COR-L47 (cell line): ENCODE data around the gene NR3C2.
"Not testable (repeated sequence)": the region's sequence is repeated elsewhere in the genome, so short reads cannot be mapped to it uniquely, and the experiment has no call there.

Experiments used
- DNase-seq: peaks from one replicate; lab custom pipeline; 2025; lab: John Stamatoyannopoulos, UW

Gene NR3C2

DNA sequence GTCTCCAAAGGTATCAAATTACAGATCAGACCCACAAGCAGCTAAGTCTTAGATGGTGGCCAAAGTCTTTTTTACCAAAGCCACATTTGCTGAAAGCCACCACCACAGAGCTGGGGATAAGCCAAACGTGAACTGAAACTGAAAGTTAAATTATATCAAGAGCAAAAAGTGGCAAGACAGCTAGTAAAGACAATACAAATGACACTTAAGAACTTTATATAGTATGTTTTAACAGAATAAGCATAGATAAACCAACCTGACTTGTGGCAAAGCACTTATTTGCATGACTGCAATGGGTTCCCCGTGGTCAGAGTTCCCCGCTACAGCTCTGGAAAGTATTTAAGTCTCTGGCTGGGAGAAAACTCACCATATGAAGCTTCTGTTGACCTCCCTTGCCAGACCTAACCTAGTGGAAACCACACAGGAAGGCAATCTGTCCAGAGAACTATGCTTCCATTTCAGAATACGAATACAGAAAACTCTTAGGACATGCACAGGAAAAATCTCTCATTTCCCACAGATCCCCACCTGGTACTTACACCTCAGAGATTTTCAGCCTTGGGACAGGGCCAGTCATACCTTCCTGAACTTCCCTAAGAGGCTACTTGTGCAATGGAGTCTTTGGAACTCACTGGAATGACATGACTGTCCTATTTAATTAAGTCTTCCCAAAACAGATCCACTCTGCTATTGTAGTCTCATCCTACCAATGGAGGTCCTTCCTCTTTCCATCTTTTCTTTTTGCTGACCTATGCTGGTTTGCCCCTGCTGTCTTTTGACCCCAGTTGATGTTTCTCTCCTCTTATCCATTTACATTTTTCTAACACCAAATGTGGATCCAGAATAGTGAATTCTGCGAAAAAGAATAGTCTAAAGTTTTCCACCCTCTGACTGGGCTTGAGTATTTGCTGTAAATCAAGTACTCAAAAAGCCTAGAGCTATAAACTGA lies 225.1 kb downstream of the NR3C2 start:
- DNase-seq, result no peak

DNA sequence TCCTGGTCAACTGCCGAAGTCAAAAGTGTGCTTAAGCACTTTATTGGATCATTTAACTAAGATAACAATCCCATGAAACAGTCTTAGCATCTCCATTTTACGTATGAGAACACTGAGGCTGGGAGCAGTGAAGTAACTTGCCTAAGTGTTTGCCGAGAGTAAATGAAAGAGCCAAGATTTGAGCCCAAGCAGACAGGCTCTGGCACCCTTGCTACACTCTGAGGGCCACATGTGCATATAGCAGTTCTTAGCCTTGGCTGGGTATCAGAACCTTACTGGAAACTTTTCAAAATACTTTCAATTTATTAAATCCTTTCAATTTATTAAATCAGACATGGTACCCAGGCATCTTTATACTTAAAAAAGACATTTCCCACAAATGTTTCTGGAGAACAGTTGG lies 225.9 kb downstream of the NR3C2 start:
- no peak for DNase-seq

DNA sequence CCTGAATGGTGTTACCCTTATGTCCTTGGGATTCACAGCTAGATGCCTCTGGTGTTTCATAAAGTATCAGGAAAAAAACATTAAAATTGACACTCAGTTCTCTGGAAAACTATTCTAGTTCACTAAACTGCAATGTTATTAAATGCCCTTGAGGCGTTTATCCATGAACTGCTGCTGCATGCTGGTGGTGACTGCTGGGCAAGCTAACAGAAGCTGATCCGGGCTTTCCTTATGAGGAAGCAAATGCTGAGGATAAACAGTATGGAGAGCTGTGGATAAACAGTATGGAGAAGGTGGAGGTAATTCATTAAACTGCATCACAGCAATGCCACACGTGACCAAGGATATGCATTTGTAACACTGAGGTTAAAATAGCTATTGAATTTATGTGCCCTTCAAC lies 227.0 kb downstream of the NR3C2 start:
- DNase-seq, result no peak

DNA sequence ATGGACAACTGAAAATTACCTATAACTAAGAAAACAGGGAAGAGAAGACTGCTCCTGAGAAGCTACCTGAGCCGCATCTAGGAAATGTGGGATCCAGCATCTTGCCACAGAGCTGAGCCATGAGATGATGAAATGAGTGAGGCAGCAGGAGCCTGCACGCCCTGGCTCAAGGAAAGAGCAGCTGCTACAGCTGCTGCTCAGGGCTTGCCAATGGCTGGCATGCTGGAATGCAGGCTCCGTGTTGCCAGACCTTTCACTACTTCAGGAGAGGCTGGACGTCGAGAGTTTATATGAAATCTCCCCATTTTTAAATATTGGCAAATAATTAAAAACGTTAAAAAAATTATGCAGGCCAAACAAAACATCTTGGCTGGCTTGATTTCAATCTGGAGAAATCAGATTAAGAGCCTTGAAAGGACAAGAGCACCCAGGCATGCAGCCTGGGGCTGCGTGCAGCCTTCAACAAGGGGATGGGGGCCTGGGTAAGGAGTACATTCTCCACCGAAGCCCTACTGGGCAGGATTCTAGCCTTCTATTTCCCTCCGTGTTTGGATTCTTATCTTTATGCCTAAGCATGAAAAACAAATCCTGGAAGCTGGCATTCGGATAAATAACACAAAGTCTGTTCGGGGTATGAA lies 227.6 kb downstream of the NR3C2 start:
- DNase-seq, result no peak

DNA sequence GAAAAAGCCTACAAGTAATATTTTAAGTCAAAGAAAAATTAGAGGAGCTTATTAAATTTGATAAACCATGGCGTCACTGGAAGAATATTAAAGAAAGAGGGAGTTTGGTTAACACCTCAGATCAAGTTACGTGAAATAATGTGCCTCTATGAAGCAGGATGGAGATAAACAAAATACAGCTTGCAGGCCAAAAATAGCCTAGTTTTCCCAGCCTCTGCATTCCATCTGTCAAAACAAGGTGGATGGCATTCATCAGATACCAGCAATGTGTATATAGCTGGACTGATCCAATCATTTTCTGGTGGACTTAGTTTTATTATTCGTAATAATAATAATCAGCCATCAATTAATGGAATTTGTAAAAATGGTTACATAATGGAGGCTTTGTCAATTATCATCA lies 230.7 kb downstream of the NR3C2 start:
- no peak for DNase-seq

DNA sequence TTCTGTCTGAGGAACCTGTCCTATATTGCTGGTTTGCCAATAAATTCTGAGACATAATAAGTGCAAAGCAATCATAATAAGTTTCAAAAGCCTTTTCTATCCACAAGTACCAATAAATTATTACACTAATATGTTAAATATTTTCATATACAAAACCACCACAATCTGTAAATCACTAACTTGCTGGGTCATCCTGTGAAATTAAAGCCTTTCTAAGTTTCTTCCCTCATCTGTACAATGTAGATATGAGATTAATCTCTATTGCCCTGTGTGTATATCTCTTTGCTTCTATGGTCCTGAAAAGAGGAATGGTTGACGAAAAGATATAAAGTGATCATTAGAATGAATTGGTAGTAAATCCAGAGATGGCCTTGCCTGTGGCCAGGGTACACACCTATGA lies 231.6 kb downstream of the NR3C2 start:
- no peak for DNase-seq

DNA sequence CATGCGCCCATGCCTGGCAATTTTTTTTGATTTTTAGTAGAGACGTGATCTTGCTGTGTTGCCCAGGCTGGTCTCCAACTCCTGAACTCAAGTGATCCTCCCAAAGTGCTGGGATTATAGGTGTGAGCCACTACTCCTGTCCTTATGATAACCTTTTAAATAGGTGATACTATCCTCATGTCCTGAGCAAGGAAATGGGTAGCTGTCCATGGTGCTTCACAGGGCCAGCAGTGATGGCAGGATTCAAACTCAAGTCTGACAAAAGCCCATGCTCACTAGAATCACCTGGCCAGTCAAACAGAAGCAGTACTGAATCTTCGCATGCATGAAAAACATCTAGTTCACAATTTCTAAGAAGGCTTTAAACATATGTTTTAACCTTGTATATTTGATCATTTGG lies 235.1 kb downstream of the NR3C2 start:
- DNase-seq, result no peak

DNA sequence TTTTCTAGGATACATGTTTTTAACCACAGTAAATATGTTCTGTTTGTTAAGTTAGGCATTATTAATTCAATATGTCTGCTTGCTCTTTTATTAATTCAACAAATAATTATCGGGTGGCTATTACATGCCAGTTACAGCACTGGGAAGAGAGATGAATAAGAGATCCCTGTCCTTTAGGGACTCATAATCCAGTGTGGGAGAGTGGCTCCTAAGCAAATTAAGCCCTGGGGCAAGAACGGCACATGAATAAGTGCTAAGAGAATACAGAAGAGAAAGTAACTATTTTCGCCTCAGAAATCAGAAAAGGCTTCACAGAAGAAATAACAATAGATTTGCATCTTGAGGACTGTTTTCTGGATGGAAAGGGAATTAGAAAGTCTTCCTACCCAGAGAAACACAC lies 236.7 kb downstream of the NR3C2 start:
- DNase-seq, result no peak

DNA sequence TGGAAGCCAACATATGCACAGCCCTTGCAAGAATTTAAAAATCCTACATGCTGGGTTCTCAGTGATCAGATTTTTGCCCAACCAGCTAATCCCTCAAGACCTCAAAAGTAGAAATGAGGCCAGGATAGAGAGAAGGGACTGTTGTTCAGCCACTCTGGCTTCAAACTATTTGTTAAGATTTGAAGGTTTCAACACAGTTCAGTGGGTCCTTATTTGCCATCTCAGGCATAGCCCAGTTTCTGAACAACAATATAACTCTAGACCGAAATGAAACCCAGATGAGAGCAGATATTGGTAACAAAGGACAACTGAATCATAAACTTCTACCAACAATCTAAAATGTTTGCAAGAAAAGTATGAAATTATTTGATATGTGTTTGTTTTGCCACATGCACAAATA lies 237.3 kb downstream of the NR3C2 start:
- no peak for DNase-seq

DNA sequence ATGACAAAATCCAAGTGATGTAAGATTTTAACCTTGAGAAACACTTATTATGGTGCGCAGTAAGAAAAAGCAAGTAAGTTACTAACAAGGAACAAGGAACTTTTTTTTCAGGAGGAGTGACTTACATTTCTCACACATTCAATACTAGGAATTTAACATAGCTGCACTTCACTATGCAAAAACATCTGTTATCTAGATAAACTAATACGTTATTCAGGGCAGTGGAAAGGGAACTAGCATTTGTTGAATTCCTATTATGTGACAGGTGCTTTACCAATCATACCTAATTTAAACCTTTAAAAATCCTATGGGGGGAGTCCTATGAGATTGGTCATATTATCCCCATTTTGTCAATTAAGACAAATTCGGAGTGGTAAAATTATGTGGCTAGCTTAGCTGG lies 238.0 kb downstream of the NR3C2 start:
- DNase-seq, result no peak

DNA sequence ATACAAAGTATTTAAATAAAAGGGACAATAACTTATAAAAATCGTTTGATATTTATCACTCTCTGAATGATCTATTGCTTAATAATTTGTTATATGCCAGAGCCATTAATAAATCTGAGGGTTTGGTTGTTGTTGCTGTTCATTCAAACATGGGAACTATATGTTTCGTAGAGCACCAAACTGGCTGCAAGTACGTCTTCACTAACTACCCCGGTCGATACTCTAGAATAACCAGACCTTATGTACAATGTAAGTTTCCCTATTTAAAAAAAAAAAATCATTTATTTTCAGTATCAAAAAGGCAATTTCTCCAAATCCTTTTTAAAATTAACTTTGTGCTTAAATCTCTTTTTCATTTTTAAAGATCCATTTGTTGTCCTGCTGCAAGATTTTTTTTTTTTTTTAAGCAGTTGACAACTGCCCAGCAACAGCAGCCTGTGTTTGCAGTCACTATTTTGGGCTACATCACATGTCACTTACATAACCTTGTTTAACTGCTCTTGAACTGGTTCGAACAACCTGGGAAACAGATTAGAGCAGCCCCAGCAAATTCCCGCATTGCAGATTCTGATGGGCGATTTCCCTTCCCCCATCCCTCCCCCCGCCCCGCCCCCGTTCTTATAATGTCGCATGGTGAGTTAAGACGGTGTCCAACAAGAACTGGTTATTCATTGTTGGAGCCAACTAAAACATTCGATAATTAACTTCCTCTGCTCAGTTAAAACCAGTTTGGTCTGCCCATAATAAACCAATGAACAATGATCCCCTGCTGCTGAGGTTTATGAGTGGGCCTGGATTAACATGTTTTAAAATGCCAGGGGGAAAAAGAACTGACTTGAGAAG lies 238.9 kb downstream of the NR3C2 start:
- DNase-seq, result peak; percentile 80

DNA sequence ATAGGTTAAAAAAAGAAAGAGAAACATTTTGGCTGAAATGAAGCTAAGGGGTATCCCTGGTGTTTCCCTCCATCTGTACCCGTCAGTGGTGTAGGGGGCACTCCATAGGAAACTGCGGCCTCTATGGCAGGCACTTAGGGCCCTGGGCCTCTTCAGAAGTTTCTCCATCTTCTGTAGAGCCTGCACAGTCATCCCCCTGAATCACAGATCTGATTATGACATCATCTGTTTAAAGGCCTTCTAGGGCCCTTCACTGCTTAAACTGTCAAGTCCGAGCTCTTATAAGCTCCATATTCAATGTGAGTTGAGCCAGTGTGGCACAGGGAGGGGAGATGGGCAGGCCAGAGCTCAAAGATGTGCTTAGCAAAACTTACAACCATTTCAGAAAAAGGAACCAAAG lies 241.3 kb downstream of the NR3C2 start:
- DNase-seq, result no peak

DNA sequence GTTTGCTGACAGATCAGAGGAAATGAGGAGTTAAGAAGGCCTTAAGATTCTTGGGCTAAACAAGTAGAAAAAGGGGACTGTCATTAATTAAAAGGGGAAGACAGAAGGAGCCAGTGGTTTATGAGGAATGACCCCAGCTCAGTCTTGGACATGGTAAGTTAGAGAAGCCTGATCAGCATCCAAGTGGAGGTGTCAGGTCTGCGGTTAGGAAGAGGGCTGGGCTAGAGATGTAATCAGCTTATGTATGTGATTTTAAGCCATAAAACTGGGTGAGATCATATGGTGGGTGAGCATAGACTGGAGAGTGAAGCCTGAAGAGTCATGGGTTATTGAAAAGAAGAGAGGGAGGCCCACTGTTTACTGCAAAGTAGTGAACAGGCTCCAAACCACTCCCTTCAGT lies 246.1 kb downstream of the NR3C2 start:
- no peak for DNase-seq

DNA sequence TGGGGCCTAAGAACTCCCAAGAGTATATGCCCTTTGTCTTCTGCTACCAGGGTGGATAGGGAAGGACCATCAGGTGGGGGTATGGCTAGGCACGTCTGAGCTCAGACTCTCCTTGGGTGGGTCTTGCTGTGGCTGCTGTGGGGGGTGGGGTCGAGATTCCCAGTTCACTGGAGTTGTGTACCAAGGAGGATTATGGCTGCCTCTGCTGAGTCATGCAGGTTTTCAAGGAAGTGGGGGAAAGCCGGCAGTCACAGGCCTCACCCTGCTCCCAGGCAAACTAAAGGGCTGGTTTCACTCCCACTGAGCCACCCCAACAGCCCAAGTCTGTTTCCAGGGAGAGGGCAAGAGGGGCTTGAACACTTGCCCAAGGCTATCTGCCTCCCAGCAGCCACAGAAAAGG lies 249.7 kb downstream of the NR3C2 start:
- no peak for DNase-seq

DNA sequence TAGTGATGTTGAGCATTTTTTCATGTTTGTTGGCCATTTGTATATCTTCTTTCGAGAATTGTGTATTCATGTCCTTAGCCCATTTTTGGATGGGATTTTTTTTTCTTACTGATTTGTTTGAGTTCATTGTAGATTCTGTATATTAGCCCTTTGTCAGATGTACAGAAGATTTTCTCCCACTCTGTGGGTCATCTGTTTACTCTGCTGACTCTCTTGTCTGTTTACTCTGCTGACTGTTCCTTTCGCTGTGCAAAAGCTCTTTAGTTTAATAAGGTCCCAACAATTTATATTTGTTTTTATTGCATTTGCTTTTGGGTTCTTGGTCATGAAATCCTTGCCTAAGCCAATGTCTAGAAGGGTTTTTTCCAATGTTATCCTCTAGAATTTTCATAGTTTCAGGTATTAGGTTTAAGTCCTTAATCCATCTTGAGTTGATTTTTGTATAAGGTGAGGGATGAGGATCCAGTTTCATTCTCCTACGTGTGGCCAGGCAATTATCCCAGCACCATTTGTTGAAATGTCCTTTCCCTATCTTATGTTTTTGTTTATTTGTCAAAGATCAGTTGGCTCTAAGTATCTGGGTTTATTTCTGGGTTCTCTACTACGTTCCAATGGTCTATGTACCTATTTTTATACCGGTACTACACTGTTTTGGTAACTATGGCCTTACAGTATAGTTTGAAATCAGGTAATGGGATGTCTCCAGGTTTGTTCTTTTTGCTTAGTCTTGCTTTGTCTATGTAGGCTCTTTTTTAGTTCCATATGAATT lies 254.6 kb downstream of the NR3C2 start:
- DNase-seq, result not testable (repeated sequence)

DNA sequence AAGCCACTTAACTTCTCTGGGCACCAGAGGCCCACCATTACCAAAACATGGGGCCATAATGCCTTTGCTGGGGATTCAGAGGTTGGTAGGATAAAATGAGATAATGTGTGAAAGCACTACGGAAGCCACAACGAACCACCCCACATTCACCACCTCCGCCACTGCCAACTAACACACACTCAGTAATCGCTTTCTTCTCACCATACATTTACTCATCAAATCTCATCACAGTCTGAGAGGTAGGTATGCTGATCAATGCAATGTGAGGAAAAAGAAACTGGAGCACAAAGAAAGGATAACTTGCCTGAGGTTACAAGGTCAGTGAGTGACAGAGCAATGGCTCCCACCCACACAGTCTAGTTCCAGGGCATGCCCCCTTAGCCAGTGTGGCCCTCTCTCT lies 257.3 kb downstream of the NR3C2 start:
- DNase-seq, result no peak

DNA sequence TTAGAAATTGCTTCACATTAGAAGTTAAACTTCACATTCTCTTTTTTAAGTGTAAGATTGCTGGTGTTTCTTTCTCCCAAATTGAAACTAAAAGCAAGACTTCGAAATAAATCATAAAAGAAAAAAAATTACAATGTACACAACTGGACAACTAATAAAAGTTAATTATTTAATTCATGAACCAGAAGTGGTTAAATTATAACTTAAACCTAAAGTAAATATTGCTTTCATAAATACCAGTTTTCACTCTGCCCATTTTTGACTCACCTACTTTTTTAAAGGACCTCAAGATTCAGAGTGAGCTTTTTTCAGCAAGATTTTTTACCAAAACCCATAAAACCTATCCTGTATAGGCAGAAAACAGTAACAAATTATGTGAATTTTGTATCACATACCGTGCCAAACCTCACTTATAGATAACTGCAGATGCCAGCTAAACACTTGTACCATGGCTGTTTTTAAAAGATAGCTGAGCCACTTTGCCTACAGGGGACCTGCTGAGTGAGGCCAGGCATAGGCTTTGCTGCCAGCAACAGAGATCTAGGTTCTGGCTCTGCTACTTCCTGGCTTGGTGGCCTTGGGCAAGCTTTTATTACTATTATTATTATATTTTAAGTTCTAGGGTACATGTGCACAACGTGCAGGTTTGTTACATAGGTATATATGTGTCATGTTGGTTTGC lies 259.8 kb downstream of the NR3C2 start:
- DNase-seq, result no peak

DNA sequence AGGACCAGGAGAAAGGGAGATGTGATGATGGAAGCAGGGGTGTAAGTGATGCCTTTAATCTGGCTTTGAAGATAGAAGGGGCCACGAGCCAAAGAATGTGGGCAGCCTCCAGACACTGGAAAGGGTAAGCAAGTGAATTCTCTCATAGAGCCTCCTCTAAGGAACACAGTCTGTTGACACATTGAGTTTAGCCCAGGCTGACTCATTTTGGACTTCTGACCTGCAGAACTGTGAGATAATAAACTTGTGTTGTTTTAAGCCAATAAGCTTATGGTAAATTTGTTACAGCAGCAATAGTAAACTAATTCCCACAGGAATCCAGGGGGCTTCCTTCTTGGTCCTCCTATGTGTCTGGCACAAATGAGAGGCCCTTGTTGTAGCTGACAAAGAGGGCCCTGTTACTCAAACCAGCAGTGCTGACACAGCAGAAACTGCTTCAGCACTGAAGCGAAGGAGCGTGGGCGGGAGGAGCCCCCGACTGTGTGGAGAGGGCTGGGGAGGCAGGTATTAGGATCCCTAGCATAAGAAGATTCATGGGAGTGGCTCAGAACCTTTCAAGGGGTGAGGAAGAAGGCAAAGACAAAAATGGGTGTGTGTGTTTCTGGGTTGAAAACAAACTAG lies 268.7 kb downstream of the NR3C2 start:
- no peak for DNase-seq

DNA sequence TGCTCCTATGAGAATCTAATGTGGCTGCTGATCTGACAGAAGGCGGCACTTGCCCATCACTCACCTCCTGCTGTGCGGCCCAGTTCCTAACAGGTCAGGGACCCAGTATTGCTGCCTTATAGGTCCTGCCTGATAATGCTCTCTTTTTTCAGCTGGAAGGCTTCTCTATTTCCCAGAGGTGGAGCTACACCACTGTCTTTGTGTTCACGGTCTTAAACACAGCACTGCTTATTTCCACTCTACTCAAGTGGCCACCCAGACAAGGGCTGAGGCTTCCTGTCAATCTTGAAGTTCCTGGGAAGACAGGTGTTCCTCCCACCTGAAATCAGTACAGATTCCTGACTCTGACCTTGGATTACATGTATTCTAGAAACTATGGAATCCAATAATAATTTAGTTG lies 270.6 kb downstream of the NR3C2 start:
- DNase-seq, result no peak

DNA sequence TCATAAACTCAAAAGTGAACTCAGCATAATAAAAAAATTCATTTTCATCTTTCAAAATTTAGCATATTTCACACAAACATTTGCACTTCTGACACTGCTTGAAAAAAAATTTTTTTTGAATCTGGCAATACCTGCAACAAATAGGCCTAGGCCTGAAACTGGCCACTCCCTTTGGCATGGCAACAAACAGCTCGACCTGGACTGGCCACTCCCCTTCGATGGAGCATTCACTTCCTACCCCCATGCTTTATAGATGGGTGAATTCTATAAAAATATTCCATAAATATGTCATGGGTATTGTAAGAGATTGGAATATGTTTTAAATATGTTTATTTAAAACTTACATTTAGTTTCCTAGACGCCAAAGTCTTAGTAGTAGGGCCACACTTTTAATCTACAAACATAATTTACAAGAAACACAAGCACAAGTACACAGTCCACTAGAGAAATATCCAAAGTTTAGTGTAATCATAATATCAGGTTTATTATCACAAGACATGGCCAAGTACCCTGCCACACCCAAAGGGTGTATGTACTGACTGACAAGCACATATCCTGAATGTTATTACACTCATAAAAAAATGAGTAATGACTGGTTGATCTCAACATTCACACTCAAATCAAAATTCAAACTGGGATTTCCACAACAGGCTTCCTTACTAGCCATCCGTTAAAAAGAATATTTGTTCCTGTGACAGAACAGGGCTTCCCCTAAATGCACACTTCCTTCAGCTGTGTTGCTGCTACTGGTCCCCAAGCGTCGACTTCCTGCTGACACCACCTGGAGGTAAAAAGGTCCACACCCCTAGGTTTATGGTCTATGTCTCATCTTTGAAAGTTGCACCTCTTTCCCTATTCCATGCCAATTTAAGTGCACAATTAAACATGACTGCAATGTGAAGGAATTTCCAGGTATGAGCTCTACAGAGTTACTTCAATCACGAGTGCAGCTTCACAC lies 271.5 kb downstream of the NR3C2 start:
- DNase-seq, result no peak
